COLO668 (cell line): ENCODE results near the gene MARCHF2.
"Not testable (repeated sequence)": the region's sequence is repeated elsewhere in the genome, so short reads cannot be mapped to it uniquely, and the experiment has no call there.

Source experiments
- DNase-seq: peaks from one replicate; lab custom pipeline; 2025; ENCODE audit not compliant: unreplicated experiment; lab: John Stamatoyannopoulos, UW

MARCHF2 gene

GRCh38 chr19:8404391-8405151, 8.5 kb upstream of the MARCHF2 start:
- DNase-seq: no peak

GRCh38 chr19:8410718-8411117, 2.4 kb upstream of the MARCHF2 start:
- not testable (repeated sequence) for DNase-seq

- DNase-seq: no peak
Measured at GRCh38 chr19:8413629-8413995, 507 bp downstream of the MARCHF2 start.

- DNase-seq: no peak
Measured at GRCh38 chr19:8416796-8417195, 3.7 kb downstream of the MARCHF2 start.

GRCh38 chr19:8421484-8422461, 8.7 kb downstream of the MARCHF2 start:
- no peak for DNase-seq

- peak; percentile 42 for DNase-seq
Measured at GRCh38 chr19:8423817-8424223, 10.7 kb downstream of the MARCHF2 start.

GRCh38 chr19:8425331-8425730, 12.2 kb downstream of the MARCHF2 start:
- DNase-seq: not testable (repeated sequence)

- no peak for DNase-seq
Measured at GRCh38 chr19:8426283-8426682, 13.2 kb downstream of the MARCHF2 start.

- no peak for DNase-seq
Measured at GRCh38 chr19:8429044-8429443, 15.9 kb downstream of the MARCHF2 start.

GRCh38 chr19:8429826-8430225, 16.7 kb downstream of the MARCHF2 start:
- DNase-seq: no peak

GRCh38 chr19:8430650-8431049, 17.5 kb downstream of the MARCHF2 start:
- no peak for DNase-seq

GRCh38 chr19:8438236-8438635, 25.1 kb downstream of the MARCHF2 start:
- DNase-seq: no peak

- no peak for DNase-seq
Measured at GRCh38 chr19:8441725-8442544, 28.8 kb downstream of the MARCHF2 start.

- DNase-seq: not testable (repeated sequence)
Measured at GRCh38 chr19:8444140-8444676, 31.1 kb downstream of the MARCHF2 start.

- DNase-seq: peak; percentile 98
Measured at GRCh38 chr19:8444677-8445487, 31.8 kb downstream of the MARCHF2 start, which contains the start of gene HNRNPM. TSS of gene HNRNPM (plus strand) at chr19:8444975. CDS start at chr19:8444999, 24 bp downstream.

GRCh38 chr19:8445488-8446001, 32.4 kb downstream of the MARCHF2 start:
- peak; percentile 69 for DNase-seq

- DNase-seq: no peak
Measured at GRCh38 chr19:8446061-8446709, 33.1 kb downstream of the MARCHF2 start.

GRCh38 chr19:8449830-8450229, 36.7 kb downstream of the MARCHF2 start:
- no peak for DNase-seq

GRCh38 chr19:8451377-8451776, 38.3 kb downstream of the MARCHF2 start:
- no peak for DNase-seq
